Measurements from ENCODE around the gene UTP11.
"Not testable (repeated sequence)": the region's sequence is repeated elsewhere in the genome, so short reads cannot be mapped to it uniquely, and the experiment has no call there.

UTP11 gene, protein sequence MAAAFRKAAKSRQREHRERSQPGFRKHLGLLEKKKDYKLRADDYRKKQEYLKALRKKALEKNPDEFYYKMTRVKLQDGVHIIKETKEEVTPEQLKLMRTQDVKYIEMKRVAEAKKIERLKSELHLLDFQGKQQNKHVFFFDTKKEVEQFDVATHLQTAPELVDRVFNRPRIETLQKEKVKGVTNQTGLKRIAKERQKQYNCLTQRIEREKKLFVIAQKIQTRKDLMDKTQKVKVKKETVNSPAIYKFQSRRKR

DNA sequence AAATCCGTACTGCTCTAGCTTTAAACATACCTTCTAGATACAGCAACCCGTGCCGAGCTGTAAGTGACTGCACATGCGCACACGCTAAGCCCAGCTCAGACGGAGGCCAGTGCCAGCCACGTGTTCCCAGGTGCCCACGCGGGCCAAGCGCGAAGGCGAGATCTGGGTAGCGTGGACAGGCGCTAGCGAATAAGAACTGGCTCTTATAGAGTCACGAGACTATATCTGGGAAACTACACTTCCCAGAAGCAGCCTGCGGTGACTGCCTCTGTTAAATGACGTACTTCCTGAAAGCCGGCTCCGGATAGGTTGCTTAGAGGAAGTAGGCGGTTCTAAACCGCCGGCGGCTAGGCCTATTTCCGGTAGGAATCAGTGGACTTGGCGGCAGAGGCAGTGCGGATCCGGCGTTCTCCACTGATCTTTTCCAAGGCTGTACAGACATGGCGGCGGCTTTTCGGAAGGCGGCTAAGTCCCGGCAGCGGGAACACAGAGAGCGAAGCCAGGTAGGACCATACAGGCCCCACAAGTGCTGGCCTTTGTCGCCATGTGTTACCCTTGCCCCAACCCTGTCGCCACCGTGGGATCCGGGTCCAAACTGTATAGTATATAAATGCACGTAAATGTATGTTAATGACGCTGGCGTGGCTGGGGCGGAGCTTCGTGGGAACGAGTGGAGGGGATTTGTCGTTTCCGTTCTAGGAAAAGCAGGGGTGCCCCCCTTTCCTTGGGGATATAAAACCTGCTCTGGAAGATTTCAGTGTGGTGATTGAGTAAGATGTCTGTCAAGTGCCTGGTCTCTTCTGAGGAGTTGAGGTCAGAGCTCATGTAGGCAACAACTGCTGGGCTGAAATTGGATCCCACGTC, at the start of gene UTP11:
TSS of gene UTP11 (plus strand) at position 372 of the 864 bp plus-strand sequence. CDS start at position 441, 69 bp downstream.
- DNase-seq (ENCODE audit: low read depth in 2 of 2) = peak; percentile 76 to 89

DNA sequence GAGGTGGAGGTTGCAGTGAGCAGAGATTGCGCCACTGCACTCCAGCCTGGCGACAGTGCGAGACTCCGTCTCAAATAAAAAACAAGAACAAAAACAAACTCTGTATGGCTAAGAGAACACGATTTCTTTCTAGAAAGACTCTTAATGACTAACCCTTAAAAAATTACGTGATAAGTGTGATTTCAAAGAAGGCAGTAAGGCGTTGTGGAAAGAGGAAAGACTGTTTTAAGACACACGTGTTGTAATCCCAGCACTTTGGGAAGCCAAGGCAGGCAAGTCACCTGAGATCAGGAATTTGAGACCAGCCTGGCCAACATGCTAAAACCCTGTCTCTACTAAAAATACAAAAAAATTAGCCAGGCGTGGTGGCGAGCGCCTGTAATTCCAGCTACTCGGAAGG, 48.4 kb upstream of the UTP11 start:
- DNase-seq (ENCODE audit: low read depth in 2 of 2) = not testable (repeated sequence)

DNA sequence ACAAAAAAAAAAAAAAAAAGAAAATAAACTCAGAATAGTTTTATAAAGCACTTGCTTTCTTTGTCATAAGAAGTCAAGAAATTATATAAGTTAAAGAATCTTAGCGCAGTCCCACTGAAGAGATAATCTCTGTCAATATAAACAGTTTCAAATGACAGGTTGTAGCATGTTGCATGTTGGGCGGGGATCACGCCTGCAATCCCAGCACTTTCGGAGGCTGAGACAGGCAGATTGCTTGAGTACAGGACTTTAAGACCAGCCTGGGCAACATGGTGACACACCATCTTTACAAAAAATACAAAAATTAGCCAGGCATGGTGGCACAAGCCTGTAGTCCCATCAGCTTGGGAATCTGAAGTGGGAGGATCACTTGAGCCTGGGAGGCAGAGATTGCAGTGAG, 47.2 kb upstream of the UTP11 start:
- DNase-seq (ENCODE audit: low read depth in 2 of 2) = no peak

DNA sequence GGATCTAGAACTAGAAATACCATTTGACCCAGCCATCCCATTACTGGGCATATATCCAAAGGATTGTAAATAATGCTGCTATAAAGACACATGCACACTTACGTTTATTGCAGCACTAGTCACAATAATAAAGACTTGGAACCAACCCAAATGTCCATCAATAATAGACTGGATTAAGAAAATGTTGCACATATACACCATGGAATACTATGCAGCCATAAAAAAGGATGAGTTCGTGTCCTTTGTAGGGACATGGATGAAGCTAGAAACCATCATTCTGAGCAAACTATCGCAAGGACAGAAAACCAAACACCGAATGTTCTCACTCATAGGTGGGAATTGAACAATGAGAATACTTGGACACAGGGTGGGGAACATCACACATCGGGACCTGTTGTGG, 38.9 kb upstream of the UTP11 start:
- not testable (repeated sequence) for DNase-seq (ENCODE audit: low read depth in 2 of 2)

DNA sequence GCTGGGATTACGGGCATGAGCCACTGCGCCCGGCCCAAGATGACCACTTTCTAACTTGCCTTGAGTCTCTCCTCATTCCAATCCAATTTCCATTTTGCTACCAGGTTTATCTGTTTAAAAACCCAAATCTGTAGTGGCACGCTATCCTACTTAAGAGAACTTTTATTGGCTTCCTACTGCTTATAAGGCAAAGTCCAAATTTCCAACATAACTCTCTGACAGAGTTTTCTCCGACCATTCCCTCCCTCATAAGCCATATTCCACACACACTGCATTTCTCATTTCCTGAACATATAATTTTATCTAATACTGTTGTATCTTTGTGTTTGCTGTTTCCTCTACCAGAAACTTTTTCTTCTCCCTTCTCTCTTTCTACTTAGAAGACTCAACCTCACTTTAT, 38.0 kb upstream of the UTP11 start:
- no peak for DNase-seq (ENCODE audit: low read depth in 2 of 2)

DNA sequence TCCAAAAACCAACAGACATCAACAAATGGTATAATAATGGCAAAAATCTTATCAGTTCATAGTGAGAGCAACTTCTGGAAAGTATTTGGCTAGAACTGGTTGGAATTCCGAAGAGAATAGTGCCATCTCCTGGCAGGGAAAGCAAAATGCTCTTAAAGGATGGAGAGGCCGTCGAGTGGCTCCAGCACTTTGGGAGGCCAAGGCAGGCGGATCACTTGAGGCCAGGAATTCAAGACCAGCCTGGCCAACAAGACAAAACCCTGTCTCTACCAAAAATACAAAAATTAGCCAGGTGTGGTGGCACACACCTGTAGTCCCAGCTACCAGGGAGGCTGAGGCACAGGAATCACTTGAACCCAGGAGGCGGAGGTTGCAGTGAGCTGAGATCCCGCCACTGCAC, 37.5 kb upstream of the UTP11 start:
- DNase-seq (ENCODE audit: low read depth in 2 of 2) = not testable (repeated sequence)

DNA sequence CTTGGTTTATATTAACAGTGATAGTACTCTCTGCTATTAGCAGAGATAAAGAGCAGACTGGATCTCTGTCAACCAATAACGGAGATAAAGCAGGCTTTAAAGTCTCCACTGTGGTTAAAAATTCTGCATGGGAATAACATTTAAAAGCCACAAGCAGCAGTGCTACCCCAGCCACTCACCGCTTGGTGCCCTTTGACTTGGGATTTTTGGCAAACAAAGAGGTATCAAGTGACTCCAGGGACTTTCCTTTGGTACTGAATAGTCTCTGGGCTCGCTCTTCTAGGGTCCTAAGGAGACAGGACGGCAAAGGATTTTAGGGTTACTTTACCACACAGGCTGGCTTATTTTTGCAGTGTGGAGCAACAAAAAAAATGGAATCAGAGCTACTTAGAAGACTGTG, 34.0 kb upstream of the UTP11 start:
- DNase-seq (ENCODE audit: low read depth in 2 of 2) = no peak

DNA sequence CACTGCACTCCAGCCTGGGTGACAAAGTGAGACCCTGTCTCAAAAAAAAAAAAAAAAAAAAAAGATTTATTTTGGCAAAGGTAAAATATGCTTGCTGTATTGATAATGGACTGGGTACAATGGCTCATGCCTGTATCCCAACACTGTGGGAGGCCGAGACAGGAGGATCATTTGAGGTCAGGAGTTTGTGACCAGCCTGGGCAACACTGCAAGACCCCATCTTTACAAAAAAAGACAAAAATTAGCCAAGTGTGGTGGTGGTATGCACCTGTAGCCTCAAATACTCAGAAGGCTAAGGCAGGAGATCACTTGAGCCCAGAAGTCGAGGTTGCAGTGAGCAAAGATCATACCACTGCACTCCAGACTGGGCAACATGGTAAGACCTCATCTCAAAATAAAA, 29.0 kb upstream of the UTP11 start:
- no peak for DNase-seq (ENCODE audit: low read depth in 2 of 2)

DNA sequence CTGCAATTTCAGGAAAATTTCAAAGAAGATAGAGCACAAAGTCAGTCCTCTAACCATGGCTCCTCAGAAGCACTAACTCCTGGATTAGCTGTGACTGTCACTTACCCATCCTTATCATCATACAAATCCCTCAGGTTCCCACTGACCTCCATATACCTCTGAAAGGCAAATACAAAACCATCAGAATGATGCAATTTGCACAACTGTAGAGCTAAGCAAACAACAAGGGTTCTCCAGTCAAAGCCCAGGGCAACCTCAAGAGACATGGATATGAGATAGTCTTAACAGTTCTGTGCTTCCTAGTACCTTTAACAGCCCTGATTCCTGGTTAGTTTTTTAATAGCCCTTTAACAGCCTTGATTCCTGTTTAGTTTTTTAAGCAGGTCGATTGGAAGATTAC, 24.9 kb upstream of the UTP11 start:
- no peak for DNase-seq (ENCODE audit: low read depth in 2 of 2)

DNA sequence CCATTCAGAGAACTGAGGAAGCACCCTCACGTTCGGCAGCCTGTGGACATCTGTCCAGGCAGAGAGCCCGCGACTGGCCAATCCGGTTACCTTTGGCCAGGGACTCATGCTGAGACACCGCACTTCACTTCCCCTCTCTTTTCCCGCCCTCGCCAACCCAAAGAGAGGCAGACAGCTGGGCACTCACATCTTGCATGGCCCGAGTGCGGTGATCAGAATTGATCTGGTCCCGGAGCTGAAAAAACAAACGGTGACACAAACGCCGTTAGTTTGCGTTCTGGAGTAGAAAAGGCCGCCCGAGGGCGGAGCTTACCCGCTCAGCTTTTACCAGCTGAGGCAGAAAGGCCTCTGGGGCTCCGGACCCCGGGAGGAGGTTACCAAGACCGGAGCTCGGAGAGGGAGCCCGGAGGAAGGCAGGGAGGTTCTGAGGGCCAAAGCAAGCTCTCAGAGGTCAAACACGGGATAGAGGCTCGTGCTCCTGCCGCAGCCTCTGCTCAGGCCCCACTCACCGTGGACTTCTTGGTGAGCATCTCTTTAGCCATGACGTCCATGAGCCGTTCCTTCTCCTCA, 23.1 kb upstream of the UTP11 start:
- no peak for DNase-seq (ENCODE audit: low read depth in 2 of 2)

DNA sequence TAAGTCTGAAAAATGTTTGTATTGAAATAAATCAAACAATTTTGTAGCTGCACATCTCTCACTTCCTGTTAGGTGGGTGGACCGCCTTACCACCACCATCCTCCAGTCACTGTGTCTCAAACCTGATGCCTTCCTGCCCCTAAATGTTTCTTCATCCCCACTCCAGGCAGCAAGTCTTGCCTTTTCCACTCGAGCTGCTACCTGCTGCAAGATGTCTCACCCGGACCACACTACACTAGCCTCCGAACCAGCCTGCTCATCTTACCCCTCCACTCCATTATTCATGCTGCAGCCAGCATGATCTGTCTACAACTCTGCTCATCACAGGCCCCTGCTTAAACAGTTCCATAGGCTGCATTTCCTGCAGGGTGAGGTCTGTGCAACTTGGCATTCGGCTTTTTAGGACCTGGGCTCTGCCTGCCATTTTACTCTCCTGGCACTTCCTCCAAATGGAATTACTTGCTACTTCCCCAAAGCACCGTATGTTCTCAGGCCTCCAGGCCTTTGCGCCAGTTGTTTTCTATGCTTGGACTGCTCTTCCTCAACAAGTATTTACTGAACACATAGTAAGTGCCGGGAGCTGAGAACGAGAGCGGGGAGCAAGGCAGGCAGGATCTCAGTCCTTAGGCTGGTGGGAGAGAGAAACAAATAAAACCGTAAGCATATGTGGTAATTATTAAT, 17.5 kb upstream of the UTP11 start:
- DNase-seq (ENCODE audit: low read depth in 2 of 2) = no peak

DNA sequence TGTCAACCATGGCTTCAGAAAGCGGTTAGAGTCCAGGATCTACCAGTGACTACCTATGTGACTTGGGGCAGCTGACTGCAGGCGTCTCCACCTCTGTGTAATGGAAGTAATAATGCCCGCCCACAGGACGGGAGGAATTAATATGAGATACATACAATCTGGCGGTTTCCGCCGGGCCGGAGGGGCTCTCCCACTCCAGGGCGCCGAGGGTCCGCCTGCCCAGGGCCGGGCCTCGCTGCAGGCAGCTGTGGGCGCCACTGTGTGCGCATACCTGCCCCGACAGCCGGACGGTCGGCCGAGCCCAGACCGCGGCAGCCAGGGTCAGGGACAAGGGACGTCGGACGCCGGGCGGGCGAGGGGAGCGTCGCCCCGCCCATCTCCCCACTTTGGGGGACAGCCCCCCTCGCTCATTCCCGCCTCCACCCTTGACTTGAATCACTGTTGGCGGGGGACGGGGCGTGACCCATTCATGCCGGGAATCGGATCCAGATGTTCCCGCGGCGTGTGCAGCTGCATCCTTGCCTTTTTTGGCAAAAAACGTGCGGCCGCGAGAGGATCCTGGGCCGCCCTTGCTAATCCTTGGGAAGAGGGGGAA, 16.7 kb upstream of the UTP11 start:
- DNase-seq (ENCODE audit: low read depth in 2 of 2) = no peak

DNA sequence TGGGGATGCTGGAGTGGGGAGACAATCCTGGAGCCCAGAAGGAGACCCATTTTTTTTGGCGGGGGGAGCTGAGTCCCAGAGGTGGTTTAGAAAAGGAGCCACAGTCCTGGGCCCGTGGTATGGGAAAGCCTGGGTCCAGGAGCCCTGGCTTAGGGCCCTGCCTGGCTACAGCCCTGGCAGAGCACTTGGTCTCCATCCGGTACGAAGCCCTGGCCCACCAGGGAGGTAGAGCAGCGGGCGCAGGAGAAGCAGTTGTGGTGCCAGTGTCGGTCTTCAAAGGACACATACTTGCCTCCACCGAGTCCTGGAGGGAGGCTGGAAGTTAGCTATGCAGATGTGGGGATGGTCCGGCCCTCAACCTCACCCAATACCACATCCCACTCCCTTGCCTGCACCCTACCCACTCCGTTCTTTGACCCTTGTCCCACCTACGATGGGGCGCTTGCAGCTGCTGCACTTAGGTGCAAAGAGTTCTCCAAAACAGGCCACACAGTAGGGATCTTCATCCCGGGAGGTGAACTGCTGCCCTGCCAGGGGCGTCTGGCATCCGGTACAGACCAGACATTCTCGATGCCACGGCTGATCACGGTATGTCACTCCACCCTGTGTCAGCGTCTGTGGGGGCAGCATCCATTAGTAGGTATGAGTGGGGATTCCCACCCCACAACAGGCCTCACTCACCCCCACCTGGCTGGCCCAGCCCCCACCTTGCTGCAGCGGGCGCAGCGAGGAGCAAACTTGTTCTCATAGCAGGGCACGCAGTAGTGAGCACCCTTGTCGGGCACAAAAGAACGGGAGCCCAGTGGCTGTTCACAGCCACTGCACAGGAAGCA, 15.1 kb upstream of the UTP11 start:
- no peak for DNase-seq (ENCODE audit: low read depth in 2 of 2)

DNA sequence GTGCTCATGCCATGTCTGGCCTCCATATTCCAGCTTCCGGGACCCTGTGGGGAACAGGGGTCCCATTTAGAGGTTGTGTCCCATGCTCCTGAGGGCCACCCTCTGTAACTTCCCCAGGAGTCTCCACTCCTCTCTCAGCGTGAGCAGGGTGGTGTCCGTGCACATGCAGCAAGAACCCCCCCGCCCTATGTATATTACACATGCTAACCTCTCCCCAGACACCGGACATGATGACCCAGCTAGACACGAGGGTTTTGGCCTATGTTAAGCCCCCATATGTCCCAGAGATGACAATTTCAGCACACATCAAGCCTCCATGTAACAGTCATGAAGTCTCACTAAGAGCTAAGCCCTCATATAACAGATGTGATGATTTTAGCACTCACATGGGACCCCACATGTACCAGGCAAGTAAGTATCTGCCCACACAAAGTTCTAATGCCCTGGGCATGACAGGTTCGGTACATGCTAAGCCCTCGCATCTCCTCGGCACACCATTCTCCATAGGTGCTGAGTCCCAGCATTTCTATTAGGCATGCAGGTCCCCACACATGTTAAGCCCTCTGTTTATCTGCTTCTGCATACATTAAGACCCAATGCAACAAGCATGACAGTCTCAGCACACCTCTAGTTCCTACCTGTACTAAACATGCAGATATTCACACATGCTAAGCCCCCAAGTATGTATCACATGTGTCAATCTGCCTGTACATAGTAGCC, 14.3 kb upstream of the UTP11 start:
- no peak for DNase-seq (ENCODE audit: low read depth in 2 of 2)

DNA sequence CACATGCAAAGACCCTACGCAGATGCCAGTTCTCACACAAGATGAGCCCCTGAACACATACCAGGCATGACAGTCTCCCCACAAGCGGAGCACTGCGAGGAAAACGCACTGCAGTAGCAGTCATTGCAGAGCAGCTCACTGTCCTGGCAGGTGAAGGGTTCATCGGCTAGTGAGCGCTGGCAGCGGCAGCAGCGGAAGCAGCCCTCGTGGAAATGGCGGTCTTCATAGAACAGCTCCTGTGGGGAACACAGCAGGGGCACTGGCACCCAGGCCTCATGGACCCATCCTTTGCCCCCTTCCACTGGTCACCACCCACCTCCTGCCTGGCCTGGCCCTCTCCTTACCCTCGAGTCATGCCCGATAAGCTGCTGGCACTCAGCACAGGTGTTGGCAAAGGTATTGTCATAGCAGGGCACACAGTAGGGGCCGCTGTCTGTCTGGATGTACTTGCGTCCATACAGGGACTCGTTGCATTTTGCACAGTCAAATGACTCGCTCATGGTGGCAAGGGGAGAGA, 13.6 kb upstream of the UTP11 start:
- no peak for DNase-seq (ENCODE audit: low read depth in 2 of 2)

DNA sequence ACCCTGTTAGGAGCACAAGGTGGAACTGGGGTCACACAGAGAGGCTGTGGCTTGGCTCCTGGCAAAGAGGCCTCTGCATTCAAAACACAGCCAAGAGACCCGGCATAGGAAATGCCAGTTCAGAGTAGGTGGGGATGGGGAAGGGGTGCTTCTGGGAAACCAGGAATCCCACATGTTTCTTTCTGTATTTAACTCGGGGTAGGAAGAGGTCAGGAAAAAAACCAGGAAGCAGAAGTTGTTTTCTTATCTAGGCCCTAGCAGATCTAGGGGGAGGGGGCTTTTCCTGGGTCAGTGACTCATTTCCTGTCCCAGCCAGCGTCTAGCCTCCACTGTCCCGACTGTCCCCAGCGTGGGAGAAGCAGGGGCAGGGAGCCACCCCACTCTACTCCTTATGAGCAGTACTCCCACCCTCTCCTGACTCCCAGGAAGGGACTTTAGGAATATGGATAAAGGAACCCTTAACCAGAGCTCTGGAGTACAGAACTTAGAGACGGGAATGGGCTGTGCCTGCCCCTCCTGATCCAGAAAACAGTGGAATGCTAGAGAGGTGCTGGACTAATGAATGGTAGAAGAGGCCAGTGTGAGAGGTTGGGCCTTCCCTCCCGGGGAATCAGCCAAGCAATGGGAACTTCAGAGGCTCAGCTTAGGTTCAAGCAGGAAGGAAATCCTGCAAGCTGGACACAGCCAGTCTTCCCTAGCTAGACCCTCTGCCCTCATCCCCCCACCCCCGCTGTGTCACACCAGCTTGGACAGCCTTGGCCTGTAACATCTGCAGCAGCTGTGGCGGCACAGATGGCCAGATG, 12.9 kb upstream of the UTP11 start:
- no peak for DNase-seq (ENCODE audit: low read depth in 2 of 2)

DNA sequence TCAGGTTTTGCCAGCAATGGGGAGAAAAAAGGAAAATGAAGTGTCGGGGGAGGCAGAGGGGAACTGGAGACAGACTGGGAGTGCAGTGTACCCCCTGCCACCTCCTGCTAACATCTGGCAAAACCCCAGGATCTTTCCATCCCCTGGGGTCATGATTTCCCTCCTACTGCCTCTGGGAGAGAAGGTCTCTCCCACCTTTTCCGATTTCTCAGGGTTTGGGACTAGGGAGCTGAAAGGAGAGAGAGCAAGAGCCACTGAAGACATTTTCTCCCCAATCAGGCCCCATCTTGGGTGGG, 12.4 kb upstream of the UTP11 start:
- DNase-seq (ENCODE audit: low read depth in 2 of 2) = no peak

DNA sequence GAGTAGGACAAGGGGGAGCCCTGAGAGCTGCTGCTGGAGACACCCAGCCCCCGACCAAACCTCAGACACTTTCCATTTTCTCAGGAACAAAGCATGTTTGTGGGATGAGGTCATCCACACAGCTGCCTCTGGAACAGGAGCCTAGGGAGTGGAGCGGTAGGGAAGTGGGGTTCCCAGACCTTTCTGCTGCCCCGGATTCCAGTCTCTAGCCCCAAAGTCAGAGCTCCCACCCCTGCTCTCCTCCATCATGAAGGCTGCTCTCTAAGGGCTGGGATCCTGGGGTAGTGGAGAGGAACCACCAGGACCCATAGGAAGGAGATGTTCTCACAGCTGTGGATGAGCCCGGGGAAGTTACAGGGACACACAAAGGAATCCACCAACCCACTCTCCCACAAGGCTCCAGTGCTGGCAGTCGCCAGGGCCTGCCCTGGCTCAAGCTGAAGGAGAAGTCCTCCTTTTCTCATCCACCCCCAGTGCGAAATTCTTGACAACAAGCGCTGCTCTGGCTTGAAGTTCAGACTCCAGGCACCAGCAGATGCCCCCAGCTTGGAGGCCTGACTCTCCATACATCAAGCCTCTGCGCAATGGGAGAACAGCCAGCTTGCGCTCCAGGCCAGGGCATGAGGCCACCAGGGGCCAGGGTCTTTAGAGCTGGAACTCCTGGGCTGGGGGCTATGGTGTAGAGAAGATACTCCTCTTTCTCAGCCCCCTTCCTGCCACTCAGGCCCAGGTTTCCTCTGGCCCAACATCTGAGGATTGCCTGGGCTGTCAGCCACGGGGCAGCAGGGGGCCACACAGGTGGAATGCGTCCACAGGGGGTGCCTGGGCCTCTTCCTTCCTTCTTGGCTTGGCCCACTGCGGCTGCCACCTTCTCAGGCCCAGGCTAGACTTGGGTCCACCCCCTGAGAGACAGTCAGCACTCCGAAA, 11.7 kb upstream of the UTP11 start:
- DNase-seq (ENCODE audit: low read depth in 2 of 2) = no peak

Data from stimulated activated CD4-positive, alpha-beta T cell treated with anti-CD3 and anti-CD28 coated beads, Interleukin-4, amount 100 ng/mL, for 48 hours (primary cell).